Measurements from ENCODE around the gene COX15.

The COX15 gene

DNA sequence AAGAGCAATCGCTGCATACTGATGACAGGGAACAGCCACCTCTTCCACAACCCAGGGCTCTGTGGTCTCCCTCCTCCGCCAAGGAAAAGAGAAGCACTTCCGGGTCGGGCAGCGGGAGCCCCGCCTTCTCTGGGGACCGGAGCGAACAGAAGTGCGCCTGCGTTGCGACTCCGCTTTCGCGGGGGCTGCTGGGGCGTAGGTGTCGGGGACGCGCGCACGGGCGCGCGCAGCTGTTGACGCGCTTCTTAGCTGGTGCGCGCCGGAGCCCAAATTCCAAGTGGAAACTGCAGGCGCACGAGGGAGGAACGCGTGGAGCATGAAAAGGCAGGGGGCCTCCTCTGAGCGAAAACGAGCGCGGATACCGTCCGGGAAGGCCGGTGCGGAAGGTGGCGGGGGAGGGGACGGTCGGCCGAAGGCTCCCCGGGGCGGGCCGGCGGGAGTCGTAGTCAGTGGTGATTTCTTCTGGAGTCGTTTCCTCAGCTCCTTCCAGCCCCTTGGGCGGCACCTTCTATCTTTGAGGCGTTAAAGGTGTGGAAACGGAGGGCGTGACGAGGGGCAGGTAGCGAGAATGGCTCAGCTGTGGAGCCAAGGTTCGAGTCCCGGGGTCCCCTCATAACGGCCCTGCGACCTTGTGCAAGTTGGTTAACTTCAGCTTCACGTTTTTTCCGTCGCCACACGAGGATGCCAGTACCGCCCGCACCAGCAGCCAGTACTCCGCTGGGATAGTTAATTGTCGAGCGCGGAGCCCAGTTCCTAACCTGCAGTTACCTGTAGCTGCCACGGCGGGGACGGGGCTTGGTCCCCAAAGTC lies at the start of gene COX15, which contains the start of gene CUTC:
TSS of gene COX15 (minus strand) at position 95 of the 810 bp plus-strand sequence. CDS start at position 17, 78 bp downstream.
TSS of gene CUTC (plus strand) at position 202 of the 810 bp plus-strand sequence. CDS start at position 317, 115 bp downstream.
- TF ChIP-seq YY1 (IDR thresholded peaks at IDR 0.05; ENCODE audit: low read depth) (peak; percentile 61), CEBPB (IDR thresholded peaks at IDR 0.05) (0 out of 2 replicates have a peak, but pooled peaks have one; percentile 21), ZBTB7A (IDR thresholded peaks at IDR 0.05; ENCODE audit: low read depth) (no peak), EP300 (IDR thresholded peaks at IDR 0.05; ENCODE audit: borderline replicate concordance) (peak; percentile 19; the same call in 1 of the 2 replicates), CREB1 (IDR thresholded peaks at IDR 0.05; ENCODE audit: low read depth) (no peak; the same call in 1 of the 2 replicates), NFIC (IDR thresholded peaks at IDR 0.05) (no peak; the same call in 1 of the 2 replicates), USF1 (IDR thresholded peaks at IDR 0.05) (no peak), TAF1 (IDR thresholded peaks at IDR 0.05; ENCODE audit: low read depth) (peak; percentile 97), TCF12 (IDR thresholded peaks at IDR 0.05; ENCODE audit: low read depth) (peak; percentile 80; the same call in 1 of the 2 replicates), TEAD4 (IDR thresholded peaks at IDR 0.05) (peak; percentile 80), EGR1 (IDR thresholded peaks at IDR 0.05) (peak; percentile 55; the same call in 1 of the 2 replicates), RAD21 (IDR thresholded peaks at IDR 0.05; ENCODE audit: low read depth) (peak; percentile 45), FOXM1 (IDR thresholded peaks at IDR 0.05; ENCODE audit: borderline replicate concordance, low read depth) (no peak)
- TF ChIP-seq, protein P1, sequence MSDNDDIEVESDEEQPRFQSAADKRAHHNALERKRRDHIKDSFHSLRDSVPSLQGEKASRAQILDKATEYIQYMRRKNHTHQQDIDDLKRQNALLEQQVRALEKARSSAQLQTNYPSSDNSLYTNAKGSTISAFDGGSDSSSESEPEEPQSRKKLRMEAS (IDR thresholded peaks at IDR 0.05), result peak; percentile 95
- TF ChIP-seq, protein P2, sequence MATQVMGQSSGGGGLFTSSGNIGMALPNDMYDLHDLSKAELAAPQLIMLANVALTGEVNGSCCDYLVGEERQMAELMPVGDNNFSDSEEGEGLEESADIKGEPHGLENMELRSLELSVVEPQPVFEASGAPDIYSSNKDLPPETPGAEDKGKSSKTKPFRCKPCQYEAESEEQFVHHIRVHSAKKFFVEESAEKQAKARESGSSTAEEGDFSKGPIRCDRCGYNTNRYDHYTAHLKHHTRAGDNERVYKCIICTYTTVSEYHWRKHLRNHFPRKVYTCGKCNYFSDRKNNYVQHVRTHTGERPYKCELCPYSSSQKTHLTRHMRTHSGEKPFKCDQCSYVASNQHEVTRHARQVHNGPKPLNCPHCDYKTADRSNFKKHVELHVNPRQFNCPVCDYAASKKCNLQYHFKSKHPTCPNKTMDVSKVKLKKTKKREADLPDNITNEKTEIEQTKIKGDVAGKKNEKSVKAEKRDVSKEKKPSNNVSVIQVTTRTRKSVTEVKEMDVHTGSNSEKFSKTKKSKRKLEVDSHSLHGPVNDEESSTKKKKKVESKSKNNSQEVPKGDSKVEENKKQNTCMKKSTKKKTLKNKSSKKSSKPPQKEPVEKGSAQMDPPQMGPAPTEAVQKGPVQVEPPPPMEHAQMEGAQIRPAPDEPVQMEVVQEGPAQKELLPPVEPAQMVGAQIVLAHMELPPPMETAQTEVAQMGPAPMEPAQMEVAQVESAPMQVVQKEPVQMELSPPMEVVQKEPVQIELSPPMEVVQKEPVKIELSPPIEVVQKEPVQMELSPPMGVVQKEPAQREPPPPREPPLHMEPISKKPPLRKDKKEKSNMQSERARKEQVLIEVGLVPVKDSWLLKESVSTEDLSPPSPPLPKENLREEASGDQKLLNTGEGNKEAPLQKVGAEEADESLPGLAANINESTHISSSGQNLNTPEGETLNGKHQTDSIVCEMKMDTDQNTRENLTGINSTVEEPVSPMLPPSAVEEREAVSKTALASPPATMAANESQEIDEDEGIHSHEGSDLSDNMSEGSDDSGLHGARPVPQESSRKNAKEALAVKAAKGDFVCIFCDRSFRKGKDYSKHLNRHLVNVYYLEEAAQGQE (IDR thresholded peaks at IDR 0.05; ENCODE audit: low read depth), result no peak

- TF ChIP-seq CREB1 (IDR thresholded peaks at IDR 0.05; ENCODE audit: low read depth), result no peak
- TF ChIP-seq TAF1 (IDR thresholded peaks at IDR 0.05; ENCODE audit: low read depth), result no peak
- TF ChIP-seq, protein P1 (IDR thresholded peaks at IDR 0.05), result no peak
- TF ChIP-seq USF1 (IDR thresholded peaks at IDR 0.05), result no peak
- TF ChIP-seq TEAD4 (IDR thresholded peaks at IDR 0.05), result no peak
- TF ChIP-seq EP300 (IDR thresholded peaks at IDR 0.05; ENCODE audit: borderline replicate concordance), result no peak
- TF ChIP-seq ZBTB7A (IDR thresholded peaks at IDR 0.05; ENCODE audit: low read depth), result no peak
- TF ChIP-seq FOXM1 (IDR thresholded peaks at IDR 0.05; ENCODE audit: borderline replicate concordance, low read depth), result no peak
- no peak for TF ChIP-seq EGR1 (IDR thresholded peaks at IDR 0.05)
- no peak for TF ChIP-seq YY1 (IDR thresholded peaks at IDR 0.05; ENCODE audit: low read depth)
- no peak for TF ChIP-seq NFIC (IDR thresholded peaks at IDR 0.05)
- TF ChIP-seq, protein P2 (IDR thresholded peaks at IDR 0.05; ENCODE audit: low read depth), result no peak
- no peak for TF ChIP-seq RAD21 (IDR thresholded peaks at IDR 0.05; ENCODE audit: low read depth)
- TF ChIP-seq CEBPB (IDR thresholded peaks at IDR 0.05), result no peak
- no peak for TF ChIP-seq TCF12 (IDR thresholded peaks at IDR 0.05; ENCODE audit: low read depth)
Observed at GRCh38 chr10:99779335-99779734, 47.4 kb upstream of the COX15 start.

GRCh38 chr10:99777918-99778714 lies 46.2 kb upstream of the COX15 start:
- peak; percentile 65 for TF ChIP-seq USF1 (IDR thresholded peaks at IDR 0.05)
- TF ChIP-seq EGR1 (IDR thresholded peaks at IDR 0.05), result no peak
- TF ChIP-seq, protein P2 (IDR thresholded peaks at IDR 0.05; ENCODE audit: low read depth), result no peak
- TF ChIP-seq, protein P1 (IDR thresholded peaks at IDR 0.05), result 0 out of 2 replicates have a peak, but pooled peaks have one; percentile 43
- TF ChIP-seq NFIC (IDR thresholded peaks at IDR 0.05), result no peak; the same call in 1 of the 2 replicates
- no peak for TF ChIP-seq TAF1 (IDR thresholded peaks at IDR 0.05; ENCODE audit: low read depth)
- no peak for TF ChIP-seq CEBPB (IDR thresholded peaks at IDR 0.05)
- no peak for TF ChIP-seq FOXM1 (IDR thresholded peaks at IDR 0.05; ENCODE audit: borderline replicate concordance, low read depth)

All from Ishikawa (cell line).